NB4 (cell line): ENCODE measurements around the gene FPR3.

Experiments used
- CTCF ChIP-seq: IDR thresholded peaks from one replicate; pipeline ENCODE4 v1.5.1; 2012; ENCODE audit warnings: low read depth, low read length
- POLR2A ChIP-seq: IDR thresholded peaks from 2 replicates; pipeline ENCODE4 v1.6.1; 2011; ENCODE audit warnings: mild to moderate bottlenecking; ENCODE audit not compliant: insufficient read length; ENCODE audit errors: extremely low read depth

GRCh38 chr19:51803967-51804366 is 9.0 kb downstream of the FPR3 start:
- no peak for TF ChIP-seq CTCF
- no peak for TF ChIP-seq POLR2A
